GM21619 (cell line): ENCODE data around the gene NTF3.
"Not testable (repeated sequence)": the region's sequence is repeated elsewhere in the genome, so short reads cannot be mapped to it uniquely, and the experiment has no call there.

Experiments used
- ATAC-seq: cut with Tn5 transposase; IDR thresholded peaks from one replicate; pipeline ENCODE4 v1.9.1; 2021; ENCODE audit not compliant: unreplicated experiment

Gene NTF3

DNA sequence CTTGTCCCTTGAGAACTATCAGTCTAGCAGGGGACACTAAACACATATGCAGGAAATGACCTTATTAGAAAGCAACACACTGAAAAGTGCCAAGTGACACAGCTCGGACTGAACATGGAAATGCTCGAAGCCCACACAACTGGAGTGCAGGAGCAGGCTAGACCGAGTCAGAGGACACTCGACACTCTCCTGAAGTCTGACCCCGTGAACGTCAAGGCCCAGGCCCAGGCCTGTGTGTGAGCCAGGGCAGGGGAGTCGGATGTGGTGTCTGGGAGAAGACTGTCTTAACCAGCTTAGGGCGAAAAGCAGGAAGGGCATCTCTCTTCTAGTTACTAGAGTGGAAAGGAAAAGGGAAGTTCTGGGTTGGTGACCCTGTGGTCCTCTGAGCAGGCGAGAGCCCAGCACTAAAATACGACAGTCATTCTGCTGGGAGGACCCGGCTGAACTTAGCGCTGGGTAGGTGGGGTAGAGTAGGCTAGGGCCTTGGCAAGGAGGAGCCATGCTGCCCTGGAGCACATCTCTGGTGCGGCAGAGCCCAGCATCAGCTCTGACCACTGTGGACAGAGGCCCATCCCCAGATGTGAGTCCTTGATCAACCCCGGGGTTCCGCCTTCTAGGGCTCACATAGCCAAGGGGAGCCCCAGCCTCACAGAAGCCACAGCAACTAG, 93.0 kb downstream of the NTF3 start:
- ATAC-seq: no peak

DNA sequence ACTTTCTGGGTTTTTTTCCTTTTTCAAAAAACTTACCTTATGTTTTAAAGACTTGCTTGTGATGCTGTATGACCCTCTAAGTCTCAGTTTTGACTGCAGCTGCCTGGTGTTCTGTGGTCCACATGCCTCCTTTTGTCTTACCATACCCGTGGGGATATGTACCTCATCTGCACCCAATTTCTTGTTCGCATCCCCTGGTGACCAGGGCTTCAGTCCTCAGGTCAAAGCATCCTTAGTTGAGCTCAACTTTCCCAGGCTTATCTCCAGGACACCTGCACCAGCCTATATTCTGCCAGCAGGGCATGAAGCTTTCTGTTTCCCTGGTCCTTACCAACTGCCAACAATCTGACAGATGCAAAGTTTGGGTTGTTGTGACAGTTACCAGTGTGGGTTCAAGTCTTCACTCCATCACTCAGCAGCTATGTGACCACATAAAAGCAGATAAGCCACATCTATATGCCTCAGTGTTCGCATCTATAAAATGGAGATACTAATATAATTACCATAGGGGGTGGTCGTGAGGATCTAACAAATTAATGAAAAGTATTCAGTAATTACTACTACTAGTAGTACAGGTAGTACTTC, 94.0 kb downstream of the NTF3 start:
- ATAC-seq: no peak

DNA sequence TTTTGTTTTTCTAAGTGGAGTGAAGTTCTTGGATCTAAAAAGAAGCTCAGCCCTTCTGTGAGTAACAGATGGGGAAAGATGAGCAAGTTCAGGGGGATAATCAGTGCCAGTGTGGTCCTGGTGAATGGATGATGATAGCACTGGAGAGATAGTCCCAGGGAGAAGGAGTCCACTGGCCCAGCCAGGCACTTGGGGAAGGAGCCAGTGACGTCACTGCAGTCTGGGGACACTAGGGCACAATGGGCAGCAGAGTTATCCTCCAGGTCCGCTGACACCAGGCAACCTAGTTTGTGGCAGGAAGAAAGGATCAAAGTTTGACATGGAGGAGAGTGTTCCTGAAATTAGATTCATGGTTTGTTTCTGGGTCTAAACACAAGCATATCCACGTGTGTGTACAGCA, 101.5 kb downstream of the NTF3 start:
- ATAC-seq: no peak

DNA sequence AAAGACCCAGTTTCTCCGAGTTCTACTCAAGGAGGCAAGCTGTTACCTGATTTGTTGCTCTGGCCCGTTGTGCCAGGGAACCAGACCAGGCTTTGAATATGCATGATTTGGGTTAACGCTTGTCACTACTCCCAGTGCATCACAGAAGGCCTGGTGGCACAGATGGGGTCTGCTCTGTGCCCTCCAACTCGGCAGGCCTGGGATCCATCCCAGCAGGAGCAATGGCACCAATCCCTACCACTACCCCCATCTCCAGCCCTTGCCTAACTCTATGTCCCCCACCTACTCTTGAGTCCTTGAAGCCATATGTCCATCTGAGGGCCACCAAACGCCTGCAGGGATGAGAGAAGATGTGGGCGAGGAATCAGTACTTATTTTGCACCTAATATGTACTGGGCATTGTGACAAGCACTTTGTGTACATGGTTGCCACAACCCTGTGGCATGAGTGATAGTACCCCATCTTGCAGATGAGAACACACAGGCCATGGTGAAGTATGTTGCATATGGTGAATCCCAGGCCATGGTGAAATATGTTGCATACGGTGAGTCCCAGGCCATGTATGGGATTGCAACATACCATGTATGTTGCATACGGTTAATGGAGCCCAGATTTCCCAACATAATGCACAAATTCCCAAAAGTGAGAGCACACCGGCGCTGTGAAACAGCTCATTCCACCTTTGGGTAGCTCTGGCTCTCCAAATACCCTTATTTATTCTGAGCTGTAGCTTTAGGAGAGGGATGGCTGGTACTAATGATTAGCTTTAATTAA, 102.7 kb downstream of the NTF3 start:
- ATAC-seq: no peak

DNA sequence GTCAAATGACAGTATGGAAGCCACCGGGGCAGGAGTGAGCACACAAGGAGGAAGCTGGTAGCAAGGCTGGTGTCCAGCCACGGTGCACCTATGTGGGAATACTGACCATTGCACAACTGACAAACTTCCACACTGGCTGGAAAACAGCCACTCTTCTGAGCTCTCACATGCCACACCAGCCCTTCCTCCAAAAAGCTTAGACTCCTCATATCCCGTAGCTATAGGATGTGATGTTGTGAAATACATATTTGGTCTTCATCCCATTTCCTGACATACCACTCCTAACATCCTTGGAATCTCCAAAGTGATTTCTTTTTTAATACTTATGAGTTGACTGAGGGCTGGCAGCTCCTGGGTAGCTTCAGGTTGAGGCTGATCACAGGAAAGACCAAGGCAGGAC, 103.6 kb downstream of the NTF3 start:
- ATAC-seq: no peak

DNA sequence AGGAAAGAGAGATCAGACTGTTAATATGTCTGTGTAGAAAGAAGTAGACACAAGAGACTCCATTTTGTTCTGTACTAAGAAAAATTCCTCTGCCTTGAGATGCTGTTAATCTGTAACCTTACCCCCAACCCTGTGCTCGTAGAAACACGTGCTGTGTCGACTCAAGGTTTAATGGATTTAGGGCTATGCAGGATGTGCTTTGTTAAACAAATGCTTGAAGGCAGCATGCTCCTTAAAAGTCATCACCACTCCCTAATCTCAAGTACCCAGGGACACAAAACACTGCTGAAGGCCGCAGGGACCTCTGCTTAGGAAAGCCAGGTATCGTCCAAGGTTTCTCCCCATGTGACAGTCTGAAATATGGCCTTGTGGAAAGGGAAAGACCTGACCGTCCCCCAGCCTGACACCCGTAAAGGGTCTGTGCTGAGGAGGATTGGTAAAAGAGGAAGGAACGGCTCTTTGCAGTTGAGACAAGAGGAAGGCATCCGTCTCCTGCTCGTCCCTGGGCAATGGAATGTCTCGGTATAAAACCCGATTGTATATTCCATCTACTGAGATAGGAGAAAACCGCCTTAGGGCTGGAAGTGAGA, 105.2 kb downstream of the NTF3 start:
- ATAC-seq: not testable (repeated sequence)

DNA sequence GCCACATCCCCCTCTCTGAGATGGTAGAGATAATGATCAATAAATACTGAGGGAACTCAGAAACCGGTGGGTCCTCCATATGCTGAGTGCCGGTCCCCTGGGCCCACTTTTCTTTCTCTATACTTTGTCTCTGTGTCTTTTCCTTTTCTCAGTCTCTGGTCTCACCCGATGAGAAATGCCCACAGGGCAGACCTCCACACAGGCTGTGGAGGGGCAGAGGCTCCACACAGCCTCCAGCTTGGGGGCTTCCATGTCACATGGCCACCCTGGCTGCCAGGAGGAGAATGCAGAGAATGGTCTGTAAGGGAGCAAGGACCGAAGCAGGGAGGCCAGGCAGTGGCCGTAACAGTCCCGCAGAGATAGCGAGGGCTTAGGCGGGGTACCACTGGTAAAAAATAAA, 105.9 kb downstream of the NTF3 start:
- no peak for ATAC-seq
